NOMO-1 treated with DMSO at 0.1 percent for 48 hours (cell line): ENCODE measurements around the gene FIGNL1.
"Not testable (repeated sequence)": the region's sequence is repeated elsewhere in the genome, so short reads cannot be mapped to it uniquely, and the experiment has no call there.

ENCODE experiments used
- DNase-seq: peaks from one replicate; lab custom pipeline; 2025; ENCODE audit not compliant: unreplicated experiment; lab: John Stamatoyannopoulos, UW

The FIGNL1 gene

DNA sequence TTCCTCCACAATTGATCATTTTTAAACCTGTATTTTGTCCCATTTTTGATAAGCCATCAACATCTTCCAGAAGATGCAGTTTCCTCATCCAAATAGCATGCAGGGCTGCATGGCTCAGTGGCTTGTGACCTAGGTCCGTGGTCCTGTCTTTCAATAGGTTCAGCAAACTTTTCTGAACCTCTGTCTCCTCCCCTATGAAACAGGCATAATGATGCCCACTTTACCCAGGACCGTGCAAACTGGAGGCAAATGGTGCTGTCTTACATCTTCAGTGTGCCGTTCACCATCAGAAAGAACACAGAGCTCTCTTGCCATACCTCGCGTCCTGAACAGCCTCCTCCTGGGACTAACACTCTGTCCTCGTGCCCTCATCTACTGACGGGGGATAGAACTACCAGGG, 22.3 kb upstream of the FIGNL1 start:
- no peak for DNase-seq

DNA sequence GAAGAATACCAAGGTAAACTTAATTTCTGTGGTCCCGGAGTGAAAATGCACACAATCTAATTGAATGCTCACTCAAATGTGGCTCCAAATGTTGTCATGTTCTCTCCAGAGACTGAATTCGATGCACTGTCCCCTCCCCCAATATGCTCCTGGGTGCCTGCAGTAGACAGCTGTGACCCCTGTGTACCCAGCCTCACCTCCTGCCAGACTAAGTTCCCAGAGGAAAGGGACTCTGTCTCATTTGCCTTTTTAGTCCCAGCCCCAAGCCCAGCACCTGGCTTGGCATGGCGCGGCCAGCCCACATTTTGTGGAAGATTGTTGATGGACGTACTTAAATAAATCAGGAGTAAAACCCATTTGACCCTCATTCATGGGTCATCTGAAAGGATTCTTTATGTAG, 21.8 kb upstream of the FIGNL1 start:
- no peak for DNase-seq

DNA sequence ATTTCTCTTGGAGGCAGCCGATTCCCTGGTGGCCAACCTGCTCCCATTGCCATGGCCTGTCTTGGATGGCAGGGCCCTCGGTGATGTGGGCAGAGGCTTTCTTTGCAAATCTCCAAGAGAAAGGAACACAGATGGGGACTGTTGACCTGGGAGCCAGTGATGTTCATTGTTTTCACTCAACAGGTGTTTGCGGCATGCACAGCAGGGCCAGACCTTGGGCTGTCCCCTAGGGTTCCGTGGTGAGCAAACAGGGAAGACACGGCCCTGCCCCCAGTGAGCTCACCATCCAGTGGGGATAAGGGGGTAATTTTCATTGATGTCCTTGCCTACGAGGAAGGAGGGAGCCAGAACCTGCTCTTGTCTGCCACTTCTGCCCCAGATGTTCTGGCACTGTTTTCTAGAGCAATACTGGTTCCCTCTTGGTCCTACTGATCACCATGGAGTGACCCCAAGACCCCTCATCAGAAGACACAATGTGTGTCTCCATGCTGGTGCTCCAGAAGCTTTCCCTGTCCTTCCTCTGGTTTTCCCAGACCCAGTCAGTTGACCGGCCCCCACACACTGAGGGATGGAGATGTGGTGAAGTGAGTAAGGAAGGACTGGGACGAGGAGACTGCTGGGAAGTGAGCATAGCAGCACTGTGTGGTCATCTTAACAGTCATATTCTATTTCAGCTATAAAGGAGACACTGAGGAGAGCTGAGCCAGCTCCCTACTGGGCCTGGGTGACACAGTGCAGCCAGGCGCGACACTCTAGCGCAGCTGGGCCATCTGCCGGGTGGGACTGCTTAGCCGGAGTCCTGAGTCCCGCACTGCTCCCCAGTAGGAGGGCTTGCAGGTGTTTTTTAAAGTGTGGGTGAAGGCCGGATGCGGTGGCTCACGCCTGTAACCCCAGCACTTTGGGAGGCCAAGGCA, 20.4 kb upstream of the FIGNL1 start:
- DNase-seq, result no peak

DNA sequence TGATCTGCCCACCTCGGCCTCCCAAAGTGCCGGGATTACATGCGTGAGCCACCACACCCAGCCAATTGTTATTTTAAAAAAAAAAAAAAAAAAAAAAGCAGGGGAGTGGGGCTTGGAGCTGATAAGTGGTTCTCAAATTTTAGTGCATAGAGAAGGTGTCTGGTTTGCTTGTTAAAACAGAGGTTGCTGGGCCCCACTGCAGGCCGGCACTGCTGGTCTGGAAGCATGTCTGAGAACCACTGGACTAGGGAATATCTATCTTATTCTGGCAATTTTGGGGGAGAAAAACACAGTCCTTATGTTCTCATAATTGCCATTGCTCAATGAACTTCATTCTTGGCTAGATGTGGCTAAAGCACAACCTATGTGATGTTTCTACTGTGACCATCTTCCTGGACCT, 19.0 kb upstream of the FIGNL1 start:
- no peak for DNase-seq

DNA sequence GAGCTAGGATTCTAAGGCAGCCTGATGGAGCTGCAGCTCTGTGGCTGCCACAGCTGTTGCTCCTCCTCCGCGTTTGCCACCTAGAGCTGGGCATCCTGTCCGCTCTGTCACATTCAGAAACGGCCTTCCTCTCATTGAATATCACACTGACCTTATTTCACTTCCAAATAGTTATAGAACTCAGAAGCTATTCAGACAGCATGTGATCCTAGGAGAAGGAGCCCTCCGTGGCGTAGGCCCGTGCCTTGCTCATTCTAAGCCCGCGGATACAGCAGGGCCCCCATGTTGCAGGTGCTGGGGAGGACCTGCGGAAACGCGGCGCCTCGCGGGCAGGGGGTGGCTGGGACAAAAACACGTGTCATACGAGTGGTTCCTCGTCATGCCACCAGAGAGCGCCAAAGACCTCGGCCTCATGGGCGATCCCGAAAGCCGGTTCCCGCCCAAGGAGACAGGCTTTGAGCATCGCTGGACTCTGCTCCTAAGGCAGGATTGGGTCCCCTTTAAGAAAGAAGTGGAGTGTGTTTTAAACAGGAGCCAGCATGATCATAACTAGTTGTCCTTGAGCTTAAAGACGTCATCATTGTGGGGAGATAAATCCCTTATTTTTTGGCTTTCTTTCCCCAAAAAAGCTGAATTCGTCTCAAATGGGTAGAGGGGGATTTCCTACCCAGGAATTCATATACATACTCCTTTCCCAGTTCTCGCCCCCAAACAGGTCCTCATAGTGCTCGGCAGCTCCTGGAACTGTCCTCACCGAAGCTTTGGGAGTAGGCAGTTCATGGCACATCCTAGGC, 17.9 kb upstream of the FIGNL1 start:
- peak; percentile 46 for DNase-seq

DNA sequence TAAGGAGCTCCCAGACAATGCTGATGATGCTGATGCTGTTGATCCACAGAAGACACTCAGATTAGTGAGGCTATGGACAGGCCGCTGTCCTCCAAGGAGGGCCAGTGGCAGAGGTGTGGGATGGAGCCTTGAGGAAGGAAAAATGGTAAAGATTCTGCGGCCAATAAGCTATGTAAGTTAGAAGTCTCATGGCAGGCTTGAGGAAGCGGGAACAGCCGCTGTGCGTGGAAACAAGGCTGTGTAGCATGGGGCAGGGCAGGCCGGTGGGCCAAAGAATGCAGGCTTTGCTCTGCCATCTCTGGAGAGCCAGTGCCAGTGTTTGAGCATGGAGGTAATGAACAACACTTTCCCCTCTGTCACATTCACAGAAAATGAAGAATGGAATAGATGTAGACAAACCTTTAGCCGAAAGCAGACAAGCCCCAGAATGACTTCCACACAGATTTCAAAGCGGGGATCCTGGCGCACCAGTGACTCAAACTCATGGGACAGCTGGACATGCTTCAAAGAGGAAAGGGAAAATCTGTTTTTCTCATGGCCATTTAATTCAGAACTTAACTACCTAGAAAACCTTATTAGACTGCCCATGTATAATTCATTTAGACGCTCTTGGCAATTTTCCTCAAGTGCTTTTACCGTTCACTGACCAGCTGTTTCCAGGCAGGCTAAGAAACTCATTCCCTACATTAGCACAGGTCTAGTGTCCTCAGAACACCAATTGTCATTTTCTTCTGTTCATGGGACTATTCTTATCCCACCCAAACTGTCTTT, 16.9 kb upstream of the FIGNL1 start:
- no peak for DNase-seq

DNA sequence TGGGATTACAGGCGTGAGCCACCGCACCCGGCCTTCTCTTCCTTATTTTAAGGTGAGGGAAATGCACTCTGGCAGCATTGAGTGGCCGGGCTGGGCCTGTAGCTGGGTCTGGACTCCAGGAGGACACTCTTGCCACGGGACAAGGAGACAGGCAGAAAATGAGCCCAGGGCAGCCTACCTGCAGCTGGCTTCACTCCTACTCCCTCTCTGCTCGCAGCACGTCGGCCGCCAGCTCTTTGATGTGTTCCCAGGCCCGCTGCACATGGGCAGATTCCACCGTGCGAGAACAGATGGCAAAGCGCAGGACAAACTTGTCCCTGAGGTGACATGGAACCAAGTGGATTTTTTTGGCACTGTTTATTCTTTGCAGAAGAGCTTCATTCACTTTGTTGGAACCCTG, 12.9 kb upstream of the FIGNL1 start:
- DNase-seq, result no peak

DNA sequence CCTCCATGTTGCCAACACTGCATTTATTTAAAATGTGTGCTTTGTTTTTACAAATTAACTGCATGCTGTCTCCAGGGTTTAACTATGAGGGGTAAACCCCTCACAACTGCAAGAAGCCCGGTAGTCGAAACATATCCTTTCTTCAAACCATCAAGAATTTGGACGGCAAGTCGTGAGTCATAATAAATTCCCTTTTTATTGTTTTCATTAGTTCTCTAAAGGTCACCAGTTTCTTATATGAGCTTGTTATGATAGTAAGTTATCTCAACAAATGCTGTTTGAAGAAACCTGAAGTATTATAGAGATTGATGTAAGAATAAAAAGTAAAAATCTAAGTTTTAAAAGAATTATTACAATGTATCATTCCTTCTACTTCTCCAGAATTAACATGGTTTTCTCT, 12.2 kb upstream of the FIGNL1 start:
- no peak for DNase-seq

DNA sequence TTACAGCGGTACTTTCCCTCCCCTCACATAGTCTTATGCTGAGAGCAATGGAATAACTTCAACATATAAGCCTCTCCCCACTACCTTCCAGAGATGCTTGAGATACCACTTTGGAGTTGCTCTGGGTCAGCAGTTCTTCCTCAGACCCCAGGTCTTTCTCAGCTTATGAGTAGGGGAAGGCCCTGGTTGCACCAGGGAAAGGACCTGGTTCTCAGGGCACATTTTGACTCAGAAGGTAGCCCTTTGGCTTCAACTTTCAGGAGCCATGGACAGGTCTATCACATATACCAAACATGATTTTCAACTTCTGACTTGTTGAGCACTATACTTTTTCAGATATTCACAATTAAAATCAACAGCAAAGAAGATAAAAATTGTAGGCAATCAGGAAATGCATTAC, 11.5 kb upstream of the FIGNL1 start:
- DNase-seq, result no peak

DNA sequence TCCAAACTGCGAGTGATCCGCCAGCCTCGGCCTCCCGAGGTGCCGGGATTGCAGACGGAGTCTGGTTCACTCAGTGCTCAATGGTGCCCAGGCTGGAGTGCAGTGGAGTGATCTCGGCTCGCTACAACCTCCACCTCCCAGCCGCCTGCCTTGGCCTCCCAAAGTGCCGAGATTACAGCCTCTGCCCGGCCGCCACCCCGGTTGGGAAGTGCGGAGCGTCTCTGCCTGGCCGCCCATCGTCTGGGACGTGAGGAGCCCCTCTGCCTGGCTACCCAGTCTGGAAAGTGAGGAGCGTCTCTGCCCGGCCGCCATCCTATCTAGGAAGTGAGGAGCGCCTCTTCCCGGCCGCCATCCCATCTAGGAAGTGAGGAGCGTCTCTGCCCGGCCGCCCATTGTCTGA, 9.0 kb upstream of the FIGNL1 start:
- not testable (repeated sequence) for DNase-seq

DNA sequence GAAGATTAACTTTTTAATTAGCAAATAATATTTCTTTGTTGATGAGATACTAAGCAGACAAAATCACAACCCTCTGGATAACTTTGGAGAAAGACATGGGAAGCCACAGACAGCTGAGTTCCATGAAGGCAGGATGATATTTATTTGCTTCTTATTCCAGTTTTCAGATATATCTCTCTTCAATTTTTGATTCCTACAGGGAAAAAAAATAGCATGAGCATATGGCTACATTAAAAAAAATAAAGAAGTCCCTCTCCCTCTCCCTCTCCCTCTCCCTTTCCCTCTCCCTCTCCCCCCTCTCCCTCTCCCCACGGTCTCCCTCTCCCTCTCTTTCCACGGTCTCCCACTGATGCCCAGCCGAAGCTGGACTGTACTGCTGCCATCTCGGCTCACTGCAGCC, 8.5 kb upstream of the FIGNL1 start:
- DNase-seq, result not testable (repeated sequence)

DNA sequence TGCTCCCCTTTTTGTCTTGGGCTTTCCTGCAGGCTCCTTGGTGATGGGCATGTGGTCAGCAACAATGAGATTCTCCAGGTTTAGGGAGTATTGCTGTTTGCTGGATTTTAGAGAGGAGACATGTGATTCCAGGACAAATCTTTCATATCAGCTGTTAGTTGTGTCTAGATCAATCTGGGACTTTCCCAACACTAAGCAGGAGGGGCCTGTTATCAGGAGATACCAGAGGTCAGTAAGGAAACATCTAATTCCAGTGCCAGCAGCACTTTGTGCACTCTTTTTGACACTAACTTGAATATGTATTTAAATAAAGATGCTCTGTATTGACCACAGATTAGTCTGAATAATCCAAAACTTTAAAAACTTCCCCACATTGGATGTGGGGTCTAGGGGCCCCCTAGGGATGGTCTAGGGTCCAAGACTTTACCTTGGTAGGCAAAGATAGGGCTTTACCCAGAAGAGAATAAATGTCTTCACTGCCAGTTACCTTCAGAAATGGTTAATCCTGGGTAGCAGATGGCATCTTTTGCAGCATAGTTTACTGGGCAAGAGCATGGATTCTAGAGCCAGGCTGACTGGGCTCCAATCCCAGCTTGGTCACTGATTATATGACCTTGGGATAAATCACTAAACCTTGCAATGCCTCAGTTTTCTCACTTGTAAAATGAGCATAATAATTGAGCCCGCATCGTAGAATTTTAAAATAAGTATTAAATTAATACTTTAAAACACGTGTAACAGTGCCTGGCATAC, 6.4 kb upstream of the FIGNL1 start:
- no peak for DNase-seq

DNA sequence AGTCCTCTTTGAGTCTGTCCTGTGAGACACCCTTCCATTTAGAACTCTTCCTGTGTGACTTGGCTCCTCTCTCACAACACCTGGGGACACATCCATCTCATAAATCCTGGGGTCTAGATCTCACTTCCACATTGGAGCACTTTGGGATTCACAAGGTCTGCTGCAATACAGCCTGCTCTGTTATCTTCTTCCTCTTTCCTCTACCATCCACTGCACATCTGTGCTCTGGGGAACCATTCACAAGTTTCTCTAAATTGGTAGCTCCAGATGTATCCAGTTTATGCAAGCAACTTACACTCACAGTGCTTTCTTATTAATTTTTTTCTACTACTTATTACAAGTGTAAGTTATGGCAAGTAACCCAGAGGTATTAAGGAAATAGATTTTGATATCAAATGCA, 5.5 kb upstream of the FIGNL1 start:
- no peak for DNase-seq

DNA sequence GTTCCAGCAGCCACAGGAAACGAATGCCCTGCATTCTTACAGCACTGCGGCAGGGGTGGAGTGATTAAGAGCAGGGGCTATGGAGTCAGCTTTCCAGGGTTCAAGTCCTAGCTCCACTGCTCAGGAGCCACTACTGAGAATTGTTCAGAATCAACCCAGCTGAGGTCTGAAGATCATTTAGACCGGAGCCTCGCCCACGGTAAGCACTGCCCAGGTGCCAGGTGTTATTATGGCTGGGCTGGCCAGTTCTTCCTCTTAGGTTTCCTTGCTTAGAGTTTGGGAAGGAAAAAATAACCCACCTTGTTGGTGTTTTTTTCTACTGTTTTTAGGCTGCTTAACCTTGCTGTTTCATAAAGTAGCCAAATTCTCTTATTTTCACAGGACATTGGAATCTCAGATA, 4.8 kb upstream of the FIGNL1 start:
- no peak for DNase-seq

DNA sequence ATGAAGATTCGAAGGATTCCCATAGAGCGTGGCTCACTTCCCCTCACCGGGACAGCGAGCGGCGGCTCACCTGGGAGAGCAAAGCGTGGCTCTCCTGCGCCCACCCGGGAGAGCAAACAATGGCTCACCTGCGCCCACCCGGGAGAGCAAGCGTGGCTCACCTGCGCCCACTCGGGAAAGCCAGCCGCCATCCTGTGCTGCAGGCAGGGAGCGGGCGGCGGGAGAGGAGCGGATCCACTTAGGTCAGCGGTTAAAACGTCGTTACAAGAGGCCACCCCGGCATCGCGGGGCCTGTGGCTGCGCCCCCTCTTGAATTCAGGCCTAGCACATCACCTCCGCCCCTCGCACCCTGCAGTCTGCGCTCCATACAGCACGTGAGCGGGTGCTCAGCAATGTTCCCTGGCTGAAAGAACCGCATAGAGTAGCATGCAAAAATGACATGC, 461 bp upstream of the FIGNL1 start:
- no peak for DNase-seq

DNA sequence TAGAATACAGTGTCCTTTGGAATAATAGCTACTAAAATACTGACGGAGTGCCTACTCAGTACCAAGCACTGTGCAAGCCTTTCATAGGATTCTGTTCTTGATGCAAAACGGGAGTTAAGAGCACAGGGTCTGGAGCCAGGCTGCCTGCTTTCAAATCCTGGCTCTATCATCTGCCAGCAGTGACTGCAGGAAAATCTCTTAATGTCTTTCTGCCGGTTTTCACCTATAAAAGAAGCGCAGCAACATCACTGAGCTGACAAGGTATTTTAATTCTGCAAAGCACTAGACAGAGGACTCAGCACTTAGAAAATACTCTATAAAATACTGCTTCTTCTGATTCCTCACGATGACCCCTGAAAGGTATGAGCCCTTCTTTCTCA, 659 bp downstream of the FIGNL1 start:
- DNase-seq, result no peak

DNA sequence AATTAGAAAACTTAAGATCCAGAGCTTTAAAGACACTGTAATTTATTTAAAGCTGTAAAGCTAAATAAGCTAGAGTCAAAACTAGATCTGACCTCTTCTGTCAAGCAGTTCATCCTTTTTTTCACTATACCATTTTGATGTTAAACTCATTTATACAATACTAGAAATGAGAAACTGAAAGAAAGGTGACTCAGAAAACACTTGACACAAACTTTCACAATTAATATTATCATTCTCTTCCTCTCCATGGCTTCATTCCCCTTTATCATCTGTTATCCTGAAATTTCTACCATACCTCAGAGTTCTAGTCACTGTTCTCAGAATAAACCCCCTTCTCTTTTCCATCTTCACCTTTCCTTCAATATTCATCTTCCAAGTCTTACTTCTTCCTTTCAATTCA, 1.3 kb downstream of the FIGNL1 start:
- no peak for DNase-seq

DNA sequence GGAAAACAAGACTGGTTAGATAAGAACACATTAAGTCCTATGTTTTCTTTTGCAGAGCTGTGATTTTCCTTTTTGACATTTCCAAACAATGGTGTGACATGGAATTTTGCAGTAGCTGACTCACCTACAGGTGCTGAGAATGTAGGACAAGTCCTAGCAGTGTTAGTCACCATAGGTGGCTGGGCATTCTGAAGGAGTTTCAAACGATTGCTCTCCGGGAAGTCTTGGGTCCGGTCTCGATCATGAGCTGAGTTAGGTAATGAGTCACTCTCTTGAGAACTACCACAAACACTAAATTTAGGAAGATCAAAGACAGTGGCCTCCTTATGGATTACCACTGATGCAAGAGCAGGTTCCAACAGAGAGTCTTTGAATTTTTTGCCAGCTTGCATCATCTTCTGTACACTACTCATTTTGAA, 3.6 kb downstream of the FIGNL1 start:
- DNase-seq, result peak; percentile 48

DNA sequence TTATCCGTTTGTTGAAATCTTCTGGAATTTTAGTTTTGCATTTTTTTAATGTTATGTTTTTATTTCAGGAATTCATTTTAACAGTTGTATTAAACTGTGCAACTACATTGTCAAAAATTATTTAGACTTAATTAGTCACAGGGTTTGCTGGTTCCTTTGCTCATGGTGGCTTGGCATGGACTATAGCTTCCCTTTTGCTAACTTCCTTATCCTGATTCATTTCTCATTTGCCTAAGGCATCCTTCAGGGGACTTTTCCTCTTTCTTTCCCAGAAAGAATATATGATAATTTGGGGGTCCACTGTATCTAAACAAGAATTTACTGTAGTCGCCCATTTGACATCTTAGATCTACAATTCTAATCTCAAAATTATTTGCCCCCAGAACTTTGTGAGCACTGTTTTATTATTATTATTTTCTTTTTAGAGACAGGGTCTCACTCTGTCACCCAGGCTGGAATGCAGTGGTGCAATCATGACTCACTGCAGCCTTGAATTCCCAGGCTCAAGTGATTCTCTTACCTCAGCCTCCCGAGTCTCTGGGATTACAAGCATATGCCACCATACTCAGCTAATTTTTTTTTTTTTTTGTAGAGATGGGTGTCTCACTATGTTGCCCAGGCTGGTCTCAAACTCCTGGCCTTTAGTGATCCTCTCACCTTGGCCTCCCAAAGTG, 13.9 kb downstream of the FIGNL1 start:
- DNase-seq, result no peak

DNA sequence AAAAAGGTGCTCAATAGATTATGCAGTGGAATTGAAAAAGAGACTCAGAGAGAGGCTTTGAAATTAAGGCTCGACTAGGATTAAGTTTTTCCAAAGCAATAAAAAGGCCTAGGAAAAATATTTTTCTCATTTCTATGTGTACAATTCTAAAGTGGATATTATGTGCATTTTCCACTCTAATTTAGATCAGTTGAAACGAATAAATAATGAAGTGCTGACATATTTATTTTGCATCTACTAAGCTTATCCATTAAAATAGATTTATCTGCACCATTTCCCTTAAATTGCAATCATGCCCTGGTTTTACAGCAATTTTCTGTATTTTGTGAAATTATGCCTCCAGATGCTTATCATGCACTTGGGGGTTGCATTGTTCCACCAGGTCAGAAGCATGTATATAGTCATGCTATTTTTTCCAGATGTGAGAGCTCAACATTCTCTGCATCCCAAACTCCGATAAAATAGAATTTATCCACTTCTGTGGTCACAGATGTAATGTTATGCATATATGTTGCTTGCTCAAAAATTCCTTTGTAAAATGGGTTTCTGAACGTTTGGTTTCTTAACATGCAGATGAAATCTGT, 18.3 kb downstream of the FIGNL1 start:
- DNase-seq, result no peak
